Body of pancreas (tissue), 4 donors: ENCODE measurements around the gene CTAG1A.

Source experiments
- CTCF ChIP-seq, 7 experiments: fragments of 450-650 bp in 4 of 7; fragments of 200-600 bp in 3 of 7; sonication (generic) in 3 of 7; IDR thresholded peaks; one replicate each; pipeline ENCODE4 v1.5.1; 2016 to 2019; ENCODE audit warnings: antibody characterized with exemption in 7 of 7
- POLR2A ChIP-seq, 3 donors: fragments of 450-650 bp; IDR thresholded peaks; one replicate each; pipeline ENCODE4 v1.6.1; 2016; ENCODE audit warnings: antibody characterized with exemption in 3 of 3, mild to moderate bottlenecking in 2 of 3

GRCh38 chrX:154602226-154602625 is 17.3 kb downstream of the CTAG1A start:
- TF ChIP-seq CTCF (IDR thresholded peaks at IDR 0.05) (no peak), POLR2A (IDR thresholded peaks at IDR 0.05) (no peak)
